Adipose tissue (tissue), 3 donors: ENCODE results near the gene PUS1. TPM values are rescaled to one million over a fixed set of nuclear protein-coding genes. Genes with fewer than 3 reads are reported as not detected.

Experiments
- H3K27ac ChIP-seq: one replicate; pipeline ENCODE4 v1.5.1; 2013; ENCODE audit warnings: low read depth, low read length
- WGBS, 3 donors: extraction: QIAGEN DNeasy Blood & Tissue Kit; methylation state at CpG; one replicate each; pipeline ENCODE4 v1.1.7; 2013; 5-methylcytosine and 5-hydroxymethylcytosine counted together
- polyA plus RNA-seq, 3 donors: library from polyadenylated mRNA; stranded (reverse); fragments of 200-250 nt; gene quantifications; one replicate each; pipeline ENCODE4 v1.2.3, GENCODE V29; 2013
- donor health status: healthy with polysubstance abuse.
- donor health status: Bipolar disorder and iron deficiency.
- donor health status: healthy.

The PUS1 gene
- polyA plus RNA-seq, 3 donors = 13.6 to 37.0 (median 16.6) TPM

DNA sequence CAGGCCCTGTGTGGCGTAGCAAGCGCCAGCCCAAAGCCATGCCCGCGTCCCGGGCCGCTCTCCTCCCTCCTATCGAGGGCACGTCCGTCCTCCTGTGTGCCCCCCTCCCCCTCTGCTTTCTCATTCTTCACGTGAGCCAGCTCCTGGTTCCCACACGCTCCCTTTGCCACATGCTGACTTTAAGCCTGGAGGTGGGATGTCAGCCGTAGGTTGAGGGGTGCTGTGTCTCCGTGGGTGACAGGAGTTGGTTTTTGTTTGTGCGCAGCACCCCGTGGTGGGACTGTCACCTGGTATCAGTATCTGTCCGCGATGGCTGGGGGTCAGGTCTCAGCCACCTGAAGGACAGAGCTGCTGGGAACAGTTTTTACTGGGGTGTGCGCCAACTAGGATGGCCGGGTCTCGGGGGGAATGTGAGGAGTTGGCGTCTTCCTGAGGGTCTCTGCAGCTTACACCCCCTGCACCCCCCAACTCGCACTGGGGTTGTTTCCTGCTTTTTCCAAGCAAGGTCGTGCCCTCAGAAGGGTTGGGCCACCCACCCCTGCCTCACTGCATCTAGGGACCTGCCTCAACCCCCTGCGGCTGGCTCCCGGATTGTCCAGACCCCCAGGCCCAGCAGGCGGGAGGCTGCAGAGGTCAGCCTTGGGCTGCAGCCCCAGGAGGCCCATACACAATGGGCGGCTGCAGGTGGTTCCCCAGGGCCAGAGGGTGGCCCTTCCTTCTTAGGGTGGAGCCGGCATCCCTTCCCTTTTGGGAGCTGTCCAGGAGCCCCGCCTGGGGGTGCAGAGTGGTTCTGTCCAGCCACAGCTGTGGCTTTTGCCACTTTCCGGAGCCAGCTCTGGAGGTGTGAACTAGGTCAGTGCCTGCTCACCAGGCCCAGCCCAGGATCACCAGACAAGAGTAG is 27.4 kb upstream of the PUS1 start:
- no peak overlapping the region for H3K27ac ChIP-seq
- 61 to 68% (median 62%) methylated on average over 30 of the region's 30 CpGs for WGBS, 3 donors

- WGBS, 3 donors = 71 to 77% (median 77%) methylated on average over 24 to 25 of the region's 25 CpGs
- no peak overlapping the region for H3K27ac ChIP-seq
Observed at GRCh38 chr12:131902332-131903241, 26.5 kb upstream of the PUS1 start.

- H3K27ac ChIP-seq = no peak overlapping the region
- WGBS, 3 donors = 85 to 87% (median 86%) methylated on average over 13 of the region's 13 CpGs
Observed at GRCh38 chr12:131903270-131904255, 25.5 kb upstream of the PUS1 start.

- no peak overlapping the region for H3K27ac ChIP-seq
- 88 to 94% (median 92%) methylated on average over 5 of the region's 5 CpGs for WGBS, 3 donors
Observed at GRCh38 chr12:131904346-131904745, 24.7 kb upstream of the PUS1 start.

DNA sequence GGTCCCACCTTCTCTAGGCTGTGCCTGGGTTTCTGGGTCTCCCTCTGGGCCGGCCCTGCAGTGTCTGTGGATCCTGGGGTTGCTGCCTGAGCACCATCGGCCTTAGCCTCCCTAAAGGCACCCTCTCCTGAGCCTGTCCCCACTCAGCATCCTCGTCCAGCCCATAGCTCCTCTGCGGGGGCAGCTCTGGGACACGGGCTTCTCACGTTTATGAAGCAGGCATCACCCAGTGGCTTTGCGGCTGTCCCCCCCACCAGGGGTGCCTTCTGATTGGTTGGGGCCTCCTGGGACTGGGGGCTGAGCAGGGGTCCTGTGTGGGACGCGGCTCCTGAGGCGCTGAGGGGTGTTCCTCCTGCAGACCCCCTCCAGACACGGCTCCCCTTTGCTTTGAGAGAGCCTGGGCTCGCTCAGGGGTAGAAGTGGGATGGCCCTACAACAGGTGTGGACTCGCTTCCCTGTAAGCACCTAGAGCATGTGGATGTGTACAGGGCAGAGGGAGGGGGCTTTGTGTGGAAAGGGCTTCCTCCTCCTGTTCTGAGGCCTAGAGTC is 23.9 kb upstream of the PUS1 start:
- no peak overlapping the region for H3K27ac ChIP-seq
- 84 to 88% (median 84%) methylated on average over 13 of the region's 13 CpGs for WGBS, 3 donors

DNA sequence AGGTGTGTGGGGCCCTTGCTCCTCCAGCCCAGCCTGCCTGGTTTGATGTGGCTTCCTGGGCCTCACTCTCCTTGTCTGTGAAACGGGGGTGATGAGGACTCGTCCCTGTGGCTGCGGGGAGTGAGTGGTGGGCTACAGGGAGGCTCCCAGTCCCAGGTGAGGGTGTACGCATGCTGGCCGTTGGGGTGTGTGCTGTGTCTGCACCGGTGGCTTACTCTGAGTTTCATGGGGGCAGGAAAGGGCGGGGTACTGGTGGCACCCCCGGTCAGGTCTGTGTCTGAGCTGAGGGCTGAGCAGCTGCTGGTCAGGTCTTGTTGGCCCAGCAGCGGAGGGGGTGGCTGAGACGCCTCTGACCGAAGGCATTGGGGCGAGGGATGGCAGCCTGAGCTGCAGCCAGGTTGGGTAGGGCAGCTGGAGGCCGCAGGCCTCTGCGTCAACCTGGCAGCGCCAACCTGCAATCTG is 23.4 kb upstream of the PUS1 start:
- 91 to 93% (median 93%) methylated on average over 15 of the region's 15 CpGs for WGBS, 3 donors

DNA sequence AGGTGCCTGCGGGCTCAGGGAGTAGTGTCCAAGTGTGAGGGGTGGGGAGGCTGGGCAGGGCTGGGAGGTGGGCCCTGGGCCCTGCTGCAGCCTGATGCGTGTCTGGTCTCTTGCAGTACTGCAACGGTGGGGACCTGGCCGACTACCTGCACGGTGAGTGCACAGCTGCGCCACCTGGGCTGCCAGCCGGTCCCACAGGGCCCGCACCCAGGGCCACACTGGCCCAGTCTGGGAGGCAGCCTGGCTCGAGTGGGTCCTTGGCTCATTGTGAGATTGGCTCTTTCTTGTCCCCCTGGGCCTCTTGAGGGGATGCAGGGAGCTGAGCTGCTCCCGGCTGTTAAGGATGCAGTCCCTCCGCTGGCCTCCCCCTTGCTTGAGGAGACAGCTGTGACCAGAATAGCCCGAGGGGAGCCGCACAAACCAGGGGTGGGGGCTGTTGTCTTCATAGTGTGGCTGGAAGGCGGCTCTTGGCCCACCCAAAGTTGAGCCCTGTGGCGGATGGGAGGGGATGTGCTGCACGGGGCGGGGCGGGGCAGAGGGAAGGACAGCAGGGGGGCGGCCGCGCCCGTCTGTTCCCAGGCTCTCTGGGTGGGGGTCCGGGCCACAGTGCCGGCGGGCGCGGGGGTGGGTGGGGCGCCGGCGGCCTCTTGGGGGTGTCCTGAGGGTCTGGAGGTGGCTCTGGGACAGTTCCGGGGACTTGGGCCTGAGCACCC is 21.5 kb upstream of the PUS1 start:
- H3K27ac ChIP-seq = no peak overlapping the region
- 94 to 97% (median 95%) methylated on average over 22 to 30 of the region's 31 CpGs for WGBS, 3 donors

More for the DNA sequence above, 23.4 kb upstream of the PUS1 start:
- no peak overlapping the region for H3K27ac ChIP-seq

DNA sequence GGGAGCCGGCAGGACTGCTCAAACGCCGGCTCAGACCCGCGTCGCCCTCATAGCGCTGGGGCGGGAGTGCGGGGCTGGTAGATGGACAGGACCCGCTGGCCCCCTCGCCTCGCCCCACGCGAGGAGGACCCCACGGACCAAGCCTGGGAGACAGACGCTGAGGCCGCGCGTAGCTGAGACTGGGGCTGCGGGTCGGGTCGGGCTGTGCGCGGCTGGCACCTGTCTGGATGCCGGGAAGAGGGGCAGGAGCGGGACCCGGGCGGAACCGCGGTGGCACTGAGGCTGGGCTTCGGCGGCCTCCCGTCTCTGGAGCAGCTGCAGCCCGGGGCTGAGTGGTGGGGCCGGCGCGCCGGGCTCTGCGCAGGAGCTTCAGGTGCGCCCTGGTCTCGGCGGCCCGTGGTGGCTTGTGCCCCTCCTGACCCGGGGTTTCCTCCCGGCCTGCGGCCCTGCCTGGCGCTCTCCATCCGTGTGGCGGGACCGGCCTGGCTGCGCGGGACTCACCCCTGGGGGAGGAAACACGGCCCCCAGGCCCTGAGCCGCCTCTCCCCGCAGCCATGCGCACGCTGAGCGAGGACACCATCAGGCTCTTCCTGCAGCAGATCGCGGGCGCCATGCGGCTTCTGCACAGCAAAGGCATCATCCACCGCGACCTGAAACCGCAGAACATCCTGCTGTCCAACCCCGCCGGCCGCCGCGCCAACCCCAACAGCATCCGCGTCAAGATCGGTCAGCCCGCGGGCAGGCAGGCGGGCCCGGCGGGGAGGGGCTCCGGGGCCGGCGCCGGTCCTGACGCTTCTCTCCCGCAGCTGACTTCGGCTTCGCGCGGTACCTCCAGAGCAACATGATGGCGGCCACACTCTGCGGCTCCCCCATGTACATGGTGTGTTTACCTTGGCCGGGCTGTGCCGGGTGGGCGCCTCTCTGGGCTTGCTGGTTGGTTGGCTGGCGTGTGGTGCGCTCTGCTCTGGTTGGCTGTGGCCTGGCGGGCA is 20.7 kb upstream of the PUS1 start:
- H3K27ac ChIP-seq = no peak overlapping the region
- 97 to 98% (median 97%) methylated on average over 62 to 96 of the region's 96 CpGs for WGBS, 3 donors

GRCh38 chr12:131909081-131909751 is 19.9 kb upstream of the PUS1 start:
- WGBS, 3 donors = 92 to 95% (median 95%) methylated on average over 50 to 61 of the region's 61 CpGs
- no peak overlapping the region for H3K27ac ChIP-seq

DNA sequence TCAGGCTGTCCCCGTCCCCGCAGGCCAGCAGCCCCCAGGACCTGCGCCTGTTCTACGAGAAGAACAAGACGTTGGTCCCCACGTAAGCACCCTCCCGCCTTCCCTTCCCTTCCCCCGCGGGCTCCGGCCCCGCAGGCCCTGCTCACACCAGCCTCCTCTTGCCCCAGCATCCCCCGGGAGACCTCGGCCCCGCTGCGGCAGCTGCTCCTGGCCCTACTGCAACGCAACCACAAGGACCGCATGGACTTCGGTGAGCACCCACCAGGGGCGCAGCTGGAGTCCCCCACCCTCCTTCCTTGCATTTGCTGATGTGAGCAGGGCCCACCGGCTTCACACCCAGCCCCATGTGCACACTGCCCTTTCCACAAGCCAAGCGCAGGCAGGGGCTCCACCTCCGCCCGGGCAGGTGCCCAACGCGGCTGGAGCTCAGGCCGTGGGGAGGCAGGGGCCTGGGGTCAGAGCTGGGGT is 19.3 kb upstream of the PUS1 start:
- H3K27ac ChIP-seq = no peak overlapping the region
- WGBS, 3 donors = 94 to 95% (median 94%) methylated on average over 24 to 26 of the region's 26 CpGs

DNA sequence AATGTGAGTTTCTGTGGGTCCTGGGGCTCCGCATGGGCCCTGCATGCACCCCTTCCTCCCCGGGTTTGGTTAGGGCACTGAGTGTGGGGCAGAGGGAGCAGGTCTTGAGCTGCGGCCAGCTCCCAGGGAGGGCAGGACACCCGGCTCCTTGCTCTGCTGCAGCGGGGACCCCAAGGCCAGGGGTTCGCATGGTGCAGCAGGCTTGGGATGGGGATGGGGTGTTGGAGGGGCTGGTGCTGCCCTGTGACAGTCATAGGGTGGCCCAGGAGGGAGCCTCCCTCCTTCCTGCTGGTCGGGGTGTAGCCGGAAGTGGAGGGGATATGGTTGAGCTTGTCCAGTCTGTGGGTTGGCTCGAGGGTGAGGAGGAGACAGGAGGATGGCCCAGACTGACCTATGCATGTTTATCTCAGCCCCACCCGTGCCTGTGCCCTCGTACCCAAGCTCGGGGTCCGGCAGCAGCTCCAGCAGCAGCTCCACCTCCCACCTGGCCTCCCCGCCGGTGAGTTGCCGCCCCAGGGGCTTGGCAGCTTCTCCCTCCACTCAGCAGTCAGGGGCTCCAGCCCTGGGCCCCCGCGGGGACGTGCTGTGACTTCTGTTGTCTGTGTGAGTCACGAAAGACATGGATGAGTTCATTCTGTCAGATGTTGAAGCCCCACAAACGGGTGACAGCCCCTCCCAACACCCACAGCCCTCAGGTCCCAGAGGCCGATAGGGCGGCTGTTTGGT is 18.6 kb upstream of the PUS1 start:
- 80 to 90% (median 80%) methylated on average over 21 to 23 of the region's 23 CpGs for WGBS, 3 donors

DNA sequence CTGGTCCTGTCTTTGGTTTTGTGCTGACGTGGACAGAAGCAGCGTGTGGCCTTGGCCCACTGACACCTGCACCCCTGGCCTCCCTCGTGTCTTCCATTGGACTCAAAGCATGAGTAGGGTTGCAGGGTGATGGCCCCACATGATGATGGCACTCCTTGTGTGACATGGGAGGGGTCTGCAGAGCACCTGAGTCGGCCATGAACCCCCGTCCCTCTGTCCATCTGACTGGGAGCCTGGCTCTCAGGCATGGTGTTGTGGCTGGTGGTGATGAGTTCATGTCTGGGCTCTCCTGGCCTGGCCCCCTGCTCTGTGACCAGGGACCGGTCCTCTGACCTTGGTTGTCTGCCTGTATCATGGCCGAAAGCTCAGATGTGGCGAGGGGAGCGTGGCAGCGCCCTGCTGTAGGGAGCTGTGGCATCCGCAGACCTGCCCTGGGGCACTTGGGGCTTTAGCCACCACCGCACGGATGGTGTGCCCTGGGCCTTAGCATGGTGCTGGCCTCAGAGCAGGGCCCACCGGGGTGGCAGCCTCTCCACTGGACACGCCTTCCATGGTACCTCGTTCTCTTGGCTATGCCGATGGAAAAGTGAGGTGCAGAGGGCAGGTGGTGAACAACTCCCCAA is 17.9 kb upstream of the PUS1 start:
- H3K27ac ChIP-seq = no peak overlapping the region
- WGBS, 3 donors = 90 to 94% (median 93%) methylated on average over 17 of the region's 17 CpGs

More for the DNA sequence above, 18.6 kb upstream of the PUS1 start:
- no peak overlapping the region for H3K27ac ChIP-seq

- no peak overlapping the region for H3K27ac ChIP-seq
- 75 to 82% (median 79%) methylated on average over 22 of the region's 22 CpGs for WGBS, 3 donors
Observed at GRCh38 chr12:131911851-131912477, 17.1 kb upstream of the PUS1 start.
